HEK293T (cell line): ENCODE data around the gene TUFM.

Experiments
- ARNT ChIP-seq: fragments of 450-650 bp; IDR thresholded peaks from 2 replicates; pipeline ENCODE4 v1.6.1; 2017; ENCODE audit warnings: mild to moderate bottlenecking
- BHLHE40 ChIP-seq: fragments of 450-650 bp; IDR thresholded peaks from 2 replicates; pipeline ENCODE4 v1.6.1; 2016; ENCODE audit warnings: mild to moderate bottlenecking, moderate library complexity, borderline replicate concordance
- ELF4 ChIP-seq: fragments of 450-650 bp; IDR thresholded peaks from 2 replicates; pipeline ENCODE4 v1.6.1; 2017; ENCODE audit warnings: antibody characterized with exemption
- FOXA1 ChIP-seq: fragments of 450-650 bp; IDR thresholded peaks from 2 replicates; pipeline ENCODE4 v1.6.1; 2016; ENCODE audit warnings: mild to moderate bottlenecking
- FOXK2 ChIP-seq: fragments of 450-650 bp; IDR thresholded peaks from 2 replicates; pipeline ENCODE4 v1.6.1; 2016; ENCODE audit warnings: mild to moderate bottlenecking
- SUZ12 ChIP-seq: fragments of 450-650 bp; IDR thresholded peaks from 2 replicates; pipeline ENCODE4 v1.6.1; 2016; ENCODE audit warnings: mild to moderate bottlenecking
- TARDBP ChIP-seq: fragments of 450-650 bp; IDR thresholded peaks from 2 replicates; pipeline ENCODE4 v1.6.1; 2016
- ZNF384 ChIP-seq: fragments of 450-650 bp; IDR thresholded peaks from 2 replicates; pipeline ENCODE4 v1.6.1; 2016

DNA sequence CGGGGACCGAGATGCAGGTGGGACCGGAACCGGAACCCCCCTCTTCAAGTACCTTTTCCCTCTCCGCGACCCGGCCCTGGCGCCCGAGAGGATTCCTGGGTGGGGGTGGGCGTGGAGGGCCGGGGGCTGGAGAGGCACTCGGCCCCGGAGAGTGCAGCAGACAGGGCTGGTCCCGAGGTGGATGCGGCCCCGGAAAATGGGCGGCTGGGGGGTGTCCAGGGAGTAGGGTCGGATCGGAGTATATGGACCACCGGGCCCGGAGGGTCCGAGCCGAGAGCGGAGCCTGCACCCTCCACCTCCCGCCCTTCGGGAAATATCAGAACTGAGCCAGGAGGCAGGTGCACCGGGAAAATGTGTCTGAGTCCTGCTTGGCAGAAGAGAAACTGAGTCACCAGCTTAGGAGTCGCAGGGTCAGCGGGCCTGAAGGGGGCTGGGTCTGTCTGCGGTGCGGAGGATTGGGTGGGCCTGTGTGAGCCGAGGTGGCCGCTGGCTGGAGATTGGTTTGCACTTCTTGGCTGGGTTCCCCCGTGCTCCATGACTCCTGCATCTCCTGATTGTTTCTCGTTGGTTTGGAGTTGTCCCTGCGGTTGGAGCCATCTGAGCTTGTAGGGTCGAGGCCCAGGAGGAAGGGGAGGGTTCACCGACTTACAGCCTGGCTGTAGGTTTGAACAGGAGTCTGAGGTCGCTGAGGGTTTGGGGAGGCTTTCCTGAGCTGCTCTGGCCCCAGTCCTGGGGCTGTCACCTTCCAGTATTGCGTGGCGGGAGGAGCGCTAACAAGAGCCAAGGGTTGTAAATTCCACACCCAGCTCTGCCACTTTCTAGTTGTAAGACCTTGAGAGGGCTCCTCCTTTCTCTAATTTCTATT lies 18.0 kb upstream of the TUFM start:
- TF ChIP-seq TARDBP (no peak), BHLHE40 (no peak), ARNT (no peak), ELF4 (no peak), FOXA1 (no peak), FOXK2 (no peak), ZNF384 (no peak), SUZ12 (no peak)
